Measurements from ENCODE around the gene RNF41. TPM values are rescaled to one million over a fixed set of nuclear protein-coding genes. Genes with fewer than 3 reads are reported as not detected.

RNF41 gene
- total RNA-seq, 1 donor from 2014 or later = 49.8 TPM

- H3K36me3 ChIP-seq = no peaks in the 10 kb centered on the region
- DNase-seq = no peak
- intact Hi-C loops (cut with DNase I) = no loop called here
- H3K9me3 ChIP-seq = no peaks in the 10 kb centered on the region
- no peaks in the 10 kb centered on the region for H3K27me3 ChIP-seq (ENCODE audit: low read depth)
- H3K27ac ChIP-seq = no peak overlapping the region
- no peak overlapping the region for H3K4me3 ChIP-seq
- TF ChIP-seq, protein P1, sequence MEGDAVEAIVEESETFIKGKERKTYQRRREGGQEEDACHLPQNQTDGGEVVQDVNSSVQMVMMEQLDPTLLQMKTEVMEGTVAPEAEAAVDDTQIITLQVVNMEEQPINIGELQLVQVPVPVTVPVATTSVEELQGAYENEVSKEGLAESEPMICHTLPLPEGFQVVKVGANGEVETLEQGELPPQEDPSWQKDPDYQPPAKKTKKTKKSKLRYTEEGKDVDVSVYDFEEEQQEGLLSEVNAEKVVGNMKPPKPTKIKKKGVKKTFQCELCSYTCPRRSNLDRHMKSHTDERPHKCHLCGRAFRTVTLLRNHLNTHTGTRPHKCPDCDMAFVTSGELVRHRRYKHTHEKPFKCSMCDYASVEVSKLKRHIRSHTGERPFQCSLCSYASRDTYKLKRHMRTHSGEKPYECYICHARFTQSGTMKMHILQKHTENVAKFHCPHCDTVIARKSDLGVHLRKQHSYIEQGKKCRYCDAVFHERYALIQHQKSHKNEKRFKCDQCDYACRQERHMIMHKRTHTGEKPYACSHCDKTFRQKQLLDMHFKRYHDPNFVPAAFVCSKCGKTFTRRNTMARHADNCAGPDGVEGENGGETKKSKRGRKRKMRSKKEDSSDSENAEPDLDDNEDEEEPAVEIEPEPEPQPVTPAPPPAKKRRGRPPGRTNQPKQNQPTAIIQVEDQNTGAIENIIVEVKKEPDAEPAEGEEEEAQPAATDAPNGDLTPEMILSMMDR (IDR thresholded peaks at IDR 0.05) = no peak
- no peak for ATAC-seq
- peaks cover 30% of the 10 kb centered on the region for H3K4me1 ChIP-seq
Measured at GRCh38 chr12:56153678-56154065, 68.0 kb downstream of the RNF41 start.

GRCh38 chr12:56152756-56153677 is 68.7 kb downstream of the RNF41 start:
- no peaks in the 10 kb centered on the region for H3K27me3 ChIP-seq (ENCODE audit: low read depth)
- intact Hi-C loops (cut with DNase I) = no loop called here
- H3K4me3 ChIP-seq = peak overlapping the region; percentile 73
- H3K27ac ChIP-seq = peak overlapping the region; percentile 92
- H3K4me1 ChIP-seq = peaks cover 30% of the 10 kb centered on the region
- DNase-seq (no peak), ATAC-seq (no peak)
- no peaks in the 10 kb centered on the region for H3K36me3 ChIP-seq
- TF ChIP-seq, protein P1 (IDR thresholded peaks at IDR 0.05) = no peak
- H3K9me3 ChIP-seq = no peaks in the 10 kb centered on the region

Other genes with a start within 250 kb of the RNF41 start
- gene RAB5B, start 247.8 kb downstream of the RNF41 start, total RNA-seq = 138 TPM
- 23.3 TPM for gene SUOX, start 224.6 kb downstream of the RNF41 start, total RNA-seq
- gene IKZF4, start 200.9 kb downstream of the RNF41 start, total RNA-seq = 13.1 TPM
- 77.2 TPM for gene RPS26, start 180.0 kb downstream of the RNF41 start, total RNA-seq
- gene ERBB3, start 141.8 kb downstream of the RNF41 start, total RNA-seq = 80.5 TPM
- gene PA2G4, start 117.4 kb downstream of the RNF41 start, total RNA-seq = 69.4 TPM
- 2,837 TPM for gene RPL41, start 105.3 kb downstream of the RNF41 start, total RNA-seq
- gene ZC3H10, start 103.7 kb downstream of the RNF41 start, total RNA-seq = 12.5 TPM
- 114 TPM for gene ESYT1, start 93.7 kb downstream of the RNF41 start, total RNA-seq
- 21.4 TPM for gene MYL6B, start 69.3 kb downstream of the RNF41 start, total RNA-seq
- gene MYL6, start 63.6 kb downstream of the RNF41 start, total RNA-seq = 1,292 TPM
- 115 TPM for gene SMARCC2, start 32.4 kb downstream of the RNF41 start, total RNA-seq
- 20.9 TPM for gene NABP2, start 2.4 kb upstream of the RNF41 start, total RNA-seq
- gene SLC39A5, start 8.1 kb upstream of the RNF41 start, total RNA-seq = not detected
- 27.8 TPM for gene ANKRD52, start 36.5 kb upstream of the RNF41 start, total RNA-seq
- 12.8 TPM for gene COQ10A, start 45.0 kb upstream of the RNF41 start, total RNA-seq
- gene CS, start 78.4 kb upstream of the RNF41 start, total RNA-seq = 175 TPM
- 91.5 TPM for gene CNPY2, start 94.1 kb upstream of the RNF41 start, total RNA-seq
- 93.5 TPM for gene PAN2, start 112.1 kb upstream of the RNF41 start, total RNA-seq
- 0.56 TPM for gene IL23A, start 117.0 kb upstream of the RNF41 start, total RNA-seq
- gene STAT2, start 138.2 kb upstream of the RNF41 start, total RNA-seq = 213 TPM
- not detected for gene APOF, start 140.9 kb upstream of the RNF41 start, total RNA-seq
- 10.6 TPM for gene TIMELESS, start 227.5 kb upstream of the RNF41 start, total RNA-seq
- not detected for gene MIP, start 232.7 kb upstream of the RNF41 start, total RNA-seq
- 3.1 TPM for gene SPRYD4, start 246.7 kb upstream of the RNF41 start, total RNA-seq

Measured in lower lobe of right lung (tissue), 2 donors.